Mesenchymal stem cell (in vitro differentiated cells and primary cell): ENCODE measurements around the gene ICAM1.

ENCODE experiments used
- DNase-seq: peaks from one replicate; pipeline ENCODE4 v3.0.0-alpha.2; 2013
- H2AFZ ChIP-seq: one replicate; pipeline ENCODE4 v1.6.1; 2013; ENCODE audit warnings: low read depth, mild to moderate bottlenecking, control low read depth, inconsistent platforms, low read length, moderate library complexity
- H2AK5ac ChIP-seq: 2 replicates; pipeline ENCODE4 v1.6.1; 2013; ENCODE audit warnings: low read length, moderate library complexity, mild to moderate bottlenecking, inconsistent platforms; ENCODE audit not compliant: severe bottlenecking
- H2BK120ac ChIP-seq: one replicate; pipeline ENCODE4 v1.6.1; 2013; ENCODE audit warnings: low read depth, mild to moderate bottlenecking, inconsistent platforms, low read length, moderate library complexity
- H2BK12ac ChIP-seq, 2 experiments: one replicate each; pipeline ENCODE4 v1.6.1; 2013; ENCODE audit warnings: inconsistent platforms in 2 of 2, low read length in 2 of 2, mild to moderate bottlenecking in 2 of 2, moderate library complexity in 2 of 2, control low read depth in 1 of 2
- H2BK15ac ChIP-seq: one replicate; pipeline ENCODE4 v1.6.1; 2013; ENCODE audit warnings: mild to moderate bottlenecking, low read depth, inconsistent platforms; ENCODE audit not compliant: poor library complexity, severe bottlenecking
- H2BK5ac ChIP-seq: 2 replicates; pipeline ENCODE4 v1.6.1; 2013; ENCODE audit warnings: low read depth, mild to moderate bottlenecking, low read length, control low read depth, inconsistent platforms; ENCODE audit not compliant: poor library complexity, severe bottlenecking
- H3K14ac ChIP-seq, 2 experiments: one replicate each; pipeline ENCODE4 v1.6.1; 2013; ENCODE audit warnings: inconsistent platforms in 2 of 2, low read length in 2 of 2, control low read depth in 1 of 2, mild to moderate bottlenecking in 1 of 2, moderate library complexity in 1 of 2
- H3K18ac ChIP-seq, 2 experiments: one replicate each; pipeline ENCODE4 v1.6.1; 2013; ENCODE audit warnings: inconsistent platforms in 2 of 2, low read length in 2 of 2, control low read depth in 1 of 2, low read depth in 1 of 2, mild to moderate bottlenecking in 1 of 2
- H3K23ac ChIP-seq, 2 experiments: one replicate each; pipeline ENCODE4 v1.6.1; 2013; ENCODE audit warnings: inconsistent platforms in 2 of 2, low read length in 2 of 2, mild to moderate bottlenecking in 2 of 2, moderate library complexity in 2 of 2, control low read depth in 1 of 2
- H3K27ac ChIP-seq: 2 replicates; pipeline ENCODE4 v1.5.1; 2013; ENCODE audit warnings: mild to moderate bottlenecking, moderate library complexity, low read length, control low read depth, inconsistent platforms; ENCODE audit not compliant: poor library complexity, severe bottlenecking
- H3K27me3 ChIP-seq, 2 experiments: 2 replicates each; pipeline versions ENCODE4 v1.6.1 to v1.7.0; 2013; ENCODE audit warnings: low read length in 2 of 2, mild to moderate bottlenecking in 2 of 2, moderate library complexity in 2 of 2, control low read depth in 1 of 2, inconsistent platforms in 1 of 2; ENCODE audit not compliant: control insufficient read depth in 1 of 2, insufficient read depth in 1 of 2
- H3K36me3 ChIP-seq, 2 experiments: 2 replicates each; pipeline versions ENCODE4 v1.6.1 to v1.7.0; 2013; ENCODE audit warnings: low read length in 2 of 2, control low read depth in 1 of 2, inconsistent platforms in 1 of 2, low read depth in 1 of 2, mild to moderate bottlenecking in 1 of 2; ENCODE audit not compliant: insufficient read depth in 2 of 2, control insufficient read depth in 1 of 2
- H3K4ac ChIP-seq, 2 experiments: one replicate each; pipeline ENCODE4 v1.6.1; 2013; ENCODE audit warnings: inconsistent platforms in 2 of 2, low read length in 2 of 2, mild to moderate bottlenecking in 2 of 2, moderate library complexity in 2 of 2, control low read depth in 1 of 2, low read depth in 1 of 2
- H3K4me1 ChIP-seq: 2 replicates; pipeline ENCODE4 v1.6.1; 2013; ENCODE audit warnings: low read depth, low read length, control low read depth; ENCODE audit not compliant: control insufficient read depth, insufficient read depth
- H3K4me2 ChIP-seq: 2 replicates; pipeline ENCODE4 v1.6.1; 2013; ENCODE audit warnings: low read length, mild to moderate bottlenecking, inconsistent platforms; ENCODE audit not compliant: poor library complexity, severe bottlenecking
- H3K4me3 ChIP-seq, 2 experiments: 2 replicates each; pipeline versions ENCODE4 v1.5.1 to v1.7.0; 2013; ENCODE audit warnings: low read length in 2 of 2, mild to moderate bottlenecking in 2 of 2, control low read depth in 1 of 2, low read depth in 1 of 2; ENCODE audit not compliant: insufficient read depth in 1 of 2
- H3K79me1 ChIP-seq: replicated peaks from 2 replicates; pipeline ENCODE4 v1.6.1; 2013; ENCODE audit warnings: mild to moderate bottlenecking, control low read depth, low read length, inconsistent platforms; ENCODE audit not compliant: poor library complexity, severe bottlenecking
- H3K9ac ChIP-seq: 2 replicates; pipeline ENCODE4 v1.7.0; 2013; ENCODE audit warnings: mild to moderate bottlenecking, low read length, moderate library complexity
- H3K9me3 ChIP-seq: 2 replicates; pipeline ENCODE4 v1.7.0; 2013; ENCODE audit warnings: mild to moderate bottlenecking, low read length; ENCODE audit not compliant: control insufficient read depth
- H4K8ac ChIP-seq: one replicate; pipeline ENCODE4 v1.6.1; 2013; ENCODE audit warnings: inconsistent platforms, mild to moderate bottlenecking, low read length, moderate library complexity
- H4K91ac ChIP-seq: one replicate; pipeline ENCODE4 v1.6.1; 2013; ENCODE audit warnings: mild to moderate bottlenecking, low read length, inconsistent platforms
- WGBS: methylation state at CpG from one replicate; pipeline ENCODE4 v1.1.7; 2013; ENCODE audit warnings: mixed read lengths; 5-methylcytosine and 5-hydroxymethylcytosine counted together

ICAM1 gene

DNA sequence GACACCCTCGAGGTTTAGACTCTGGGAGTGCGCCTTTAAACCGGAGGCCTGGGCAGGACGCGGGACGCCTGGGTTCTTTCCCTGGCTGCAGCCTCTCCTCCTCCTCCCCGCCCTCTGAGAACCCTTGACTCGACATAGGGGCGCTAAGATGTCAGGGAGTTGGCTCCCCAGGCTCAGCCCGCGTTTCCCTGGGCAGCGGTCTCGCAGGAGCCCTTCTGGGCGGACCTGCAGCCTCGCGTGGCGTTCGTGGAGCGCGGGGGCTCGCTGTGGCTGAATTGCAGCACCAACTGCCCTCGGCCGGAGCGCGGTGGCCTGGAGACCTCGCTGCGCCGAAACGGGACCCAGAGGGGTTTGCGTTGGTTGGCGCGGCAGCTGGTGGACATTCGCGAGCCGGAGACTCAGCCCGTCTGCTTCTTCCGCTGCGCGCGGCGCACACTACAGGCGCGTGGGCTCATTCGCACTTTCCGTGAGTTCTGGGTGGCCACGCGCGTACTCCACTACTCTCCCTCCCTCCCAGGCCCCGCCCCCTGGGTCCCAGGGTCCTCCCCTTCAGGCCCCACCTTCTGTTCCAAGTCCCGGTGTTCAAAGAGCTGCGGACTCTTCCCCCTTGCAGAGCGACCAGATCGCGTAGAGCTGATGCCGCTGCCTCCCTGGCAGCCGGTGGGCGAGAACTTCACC, 20.1 kb downstream of the ICAM1 start:
- Histone ChIP-seq H2AK5ac (no peak overlapping the region), H3K9me3 (peaks cover 9% of the 10 kb centered on the region), H4K91ac (no peak overlapping the region), H2BK12ac (no peak overlapping the region), H3K79me1 (no peaks in the 10 kb centered on the region), H3K36me3 (peaks cover 3% of the 10 kb centered on the region in 2 experiments), H3K27me3 (peaks cover 90 to 97% of the 10 kb centered on the region in 2 experiments), H3K4ac (no peak overlapping the region), H3K4me3 (peak overlapping the region; percentile 44 to 56), H2BK5ac (no peak overlapping the region), H3K4me1 (peaks cover 64% of the 10 kb centered on the region), H3K9ac (no peak overlapping the region), H3K23ac (peak overlapping the region in 1 of 2 experiments; percentile 92), H3K27ac (no peak overlapping the region), H4K8ac (no peak overlapping the region), H3K4me2 (peak overlapping the region; percentile 78), H3K14ac (no peak overlapping the region), H2AFZ (no peak overlapping the region), H3K18ac (peak overlapping the region in 1 of 2 experiments; percentile 22), H2BK120ac (no peak overlapping the region), H2BK15ac (no peak overlapping the region)
- DNase-seq = peak; percentile 68
- WGBS = 2% methylated on average over 46 of the region's 57 CpGs

DNA sequence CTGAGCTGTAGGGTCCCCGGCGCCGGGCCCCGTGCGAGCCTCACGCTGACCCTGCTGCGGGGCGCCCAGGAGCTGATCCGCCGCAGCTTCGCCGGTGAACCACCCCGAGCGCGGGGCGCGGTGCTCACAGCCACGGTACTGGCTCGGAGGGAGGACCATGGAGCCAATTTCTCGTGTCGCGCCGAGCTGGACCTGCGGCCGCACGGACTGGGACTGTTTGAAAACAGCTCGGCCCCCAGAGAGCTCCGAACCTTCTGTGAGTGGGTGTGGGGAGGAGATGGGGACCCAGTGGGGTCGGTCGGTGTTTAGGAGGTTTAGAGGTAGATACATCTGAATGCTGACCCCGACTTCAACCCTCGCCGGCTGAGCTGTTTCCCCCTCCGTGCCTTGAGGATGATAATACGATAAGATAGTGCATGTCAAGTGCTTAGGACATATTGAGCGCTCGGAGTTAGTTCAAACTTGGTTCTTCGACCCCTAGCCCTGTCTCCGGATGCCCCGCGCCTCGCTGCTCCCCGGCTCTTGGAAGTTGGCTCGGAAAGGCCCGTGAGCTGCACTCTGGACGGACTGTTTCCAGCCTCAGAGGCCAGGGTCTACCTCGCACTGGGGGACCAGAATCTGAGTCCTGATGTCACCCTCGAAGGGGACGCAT, 20.8 kb downstream of the ICAM1 start:
- no peak overlapping the region for H2BK120ac ChIP-seq

DNA sequence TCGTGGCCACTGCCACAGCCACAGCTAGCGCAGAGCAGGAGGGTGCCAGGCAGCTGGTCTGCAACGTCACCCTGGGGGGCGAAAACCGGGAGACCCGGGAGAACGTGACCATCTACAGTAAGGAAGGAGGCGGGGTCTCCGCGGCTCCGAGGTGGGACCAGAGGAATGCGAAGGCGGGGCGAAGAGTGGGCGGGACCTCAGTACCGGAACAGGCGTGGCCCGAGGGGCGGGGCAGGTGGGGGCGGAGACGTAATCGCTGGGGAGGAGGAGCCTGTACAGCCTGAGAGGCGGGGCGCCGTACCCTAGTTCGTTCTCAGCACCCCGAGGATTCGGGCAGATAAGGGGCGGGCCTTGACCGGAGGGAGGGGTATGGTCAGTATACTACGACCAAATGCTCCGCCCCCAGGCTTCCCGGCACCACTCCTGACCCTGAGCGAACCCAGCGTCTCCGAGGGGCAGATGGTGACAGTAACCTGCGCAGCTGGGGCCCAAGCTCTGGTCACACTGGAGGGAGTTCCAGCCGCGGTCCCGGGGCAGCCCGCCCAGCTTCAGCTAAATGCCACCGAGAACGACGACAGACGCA, 21.4 kb downstream of the ICAM1 start:
- Histone ChIP-seq H2BK5ac (no peak overlapping the region), H2AFZ (no peak overlapping the region), H3K4ac (no peak overlapping the region), H2BK12ac (no peak overlapping the region), H3K9ac (no peak overlapping the region), H3K4me2 (peak overlapping the region; percentile 78), H4K91ac (no peak overlapping the region), H3K23ac (no peak overlapping the region), H3K9me3 (peaks cover 9% of the 10 kb centered on the region), H2BK120ac (no peak overlapping the region), H3K27me3 (peaks cover 93 to 94% of the 10 kb centered on the region in 2 experiments), H3K36me3 (peaks cover 0 to 3% of the 10 kb centered on the region in 2 experiments), H4K8ac (peak overlapping the region; percentile 39), H3K14ac (no peak overlapping the region), H2BK15ac (peak overlapping the region; percentile 52), H3K4me3 (no peak overlapping the region), H3K79me1 (no peaks in the 10 kb centered on the region), H2AK5ac (no peak overlapping the region), H3K4me1 (peaks cover 65% of the 10 kb centered on the region), H3K27ac (no peak overlapping the region), H3K18ac (peak overlapping the region in 1 of 2 experiments; percentile 24)
- 1% methylated on average over 41 of the region's 45 CpGs for WGBS
- peak; percentile 76 for DNase-seq

More for the DNA sequence above, 20.8 kb downstream of the ICAM1 start:
- Histone ChIP-seq H3K9me3 (peaks cover 9% of the 10 kb centered on the region), H2AFZ (no peak overlapping the region), H4K8ac (peak overlapping the region; percentile 39), H3K27ac (no peak overlapping the region), H2BK5ac (no peak overlapping the region), H3K36me3 (peaks cover 0 to 3% of the 10 kb centered on the region in 2 experiments), H3K14ac (peak overlapping the region in 1 of 2 experiments; percentile 18), H3K4me2 (peak overlapping the region; percentile 78), H3K4me1 (peaks cover 69% of the 10 kb centered on the region), H2BK15ac (peak overlapping the region; percentile 52), H3K4me3 (peak overlapping the region; percentile 44 to 56), H2BK12ac (no peak overlapping the region), H3K4ac (no peak overlapping the region), H2AK5ac (no peak overlapping the region), H3K27me3 (peaks cover 95 to 97% of the 10 kb centered on the region in 2 experiments), H4K91ac (no peak overlapping the region), H3K9ac (no peak overlapping the region), H3K18ac (peak overlapping the region; percentile 22 to 24), H3K79me1 (no peaks in the 10 kb centered on the region), H3K23ac (peak overlapping the region in 1 of 2 experiments; percentile 38)
- DNase-seq = no peak
- WGBS = 8% methylated on average over 49 of the region's 49 CpGs
